NCI-H2171 (cell line): ENCODE results near the gene DMD.

Source experiments
- DNase-seq: peaks from one replicate; lab custom pipeline; 2025; lab: John Stamatoyannopoulos, UW

The DMD gene

DNA sequence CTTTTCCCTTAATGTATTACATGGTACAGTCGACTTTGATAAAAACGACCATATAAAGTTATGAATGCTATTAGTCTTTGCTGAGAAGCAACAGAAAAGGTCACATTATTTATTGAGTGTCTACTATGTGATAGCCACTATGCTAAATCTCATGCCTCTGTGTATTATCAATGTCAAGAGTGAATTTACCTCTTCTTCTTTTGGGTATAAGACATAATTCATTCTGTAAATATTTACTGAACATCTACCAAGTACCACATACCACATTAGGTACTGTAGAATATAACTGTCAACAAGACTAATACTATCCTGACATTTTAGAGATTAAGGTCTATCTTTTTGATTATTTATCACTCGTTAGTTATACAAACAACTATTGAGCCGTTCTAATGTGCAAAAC lies 1870.8 kb downstream of the DMD start:
- no peak for DNase-seq

DNA sequence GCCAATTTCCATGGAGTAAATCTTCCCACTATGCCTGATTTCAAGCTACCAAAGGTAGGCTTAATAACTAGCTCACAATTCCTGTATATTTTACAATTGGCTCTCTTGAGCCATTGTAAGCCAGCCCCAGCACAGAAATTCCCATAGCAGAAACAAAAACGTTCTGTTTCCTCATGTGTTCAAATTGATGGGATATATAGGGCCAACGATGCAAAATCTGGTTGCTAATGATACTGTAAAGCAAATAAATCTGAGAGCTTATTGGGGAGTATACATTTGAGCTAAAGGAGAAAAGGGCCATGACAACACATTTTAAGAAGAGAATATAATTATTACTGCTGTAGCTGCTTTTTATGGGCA lies 1872.4 kb downstream of the DMD start:
- no peak for DNase-seq

DNA sequence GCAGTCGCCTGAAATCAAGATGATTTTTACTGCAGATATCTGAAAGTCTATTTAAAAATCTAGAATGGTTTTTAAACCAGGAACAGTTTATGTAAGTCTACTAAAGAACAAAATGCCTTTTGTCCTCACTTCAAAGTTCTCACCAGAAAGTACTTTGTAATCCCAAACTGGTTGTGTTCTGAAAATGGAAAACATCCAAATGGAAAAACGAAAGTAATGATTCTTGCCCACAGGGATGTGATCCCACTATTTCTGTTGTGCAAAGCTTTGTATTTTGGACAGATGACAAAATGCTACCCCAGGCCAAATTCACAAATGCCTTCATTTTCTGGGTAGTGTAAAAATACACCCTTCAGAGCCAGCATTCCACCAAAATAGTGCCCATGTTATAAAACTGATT lies 1874.0 kb downstream of the DMD start:
- no peak for DNase-seq

DNA sequence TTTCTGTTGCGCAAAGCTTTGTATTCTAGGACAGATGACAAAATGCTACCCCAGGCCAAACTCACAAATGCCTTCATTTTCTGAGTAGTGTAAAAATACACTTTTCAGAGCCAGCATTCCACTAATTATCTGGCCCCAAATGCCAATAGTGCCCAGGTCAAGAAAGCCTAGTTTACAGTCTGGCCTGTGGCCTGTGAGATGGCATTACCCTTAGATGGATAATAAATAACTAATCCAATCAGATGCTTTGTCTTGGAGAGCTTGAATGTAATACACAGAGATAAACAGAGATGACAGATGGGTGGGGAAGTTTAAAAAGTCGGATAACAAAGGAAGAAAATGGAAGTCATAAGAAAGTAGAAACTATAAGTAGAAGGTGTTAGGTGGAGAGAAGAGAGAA lies 1874.9 kb downstream of the DMD start:
- no peak for DNase-seq

DNA sequence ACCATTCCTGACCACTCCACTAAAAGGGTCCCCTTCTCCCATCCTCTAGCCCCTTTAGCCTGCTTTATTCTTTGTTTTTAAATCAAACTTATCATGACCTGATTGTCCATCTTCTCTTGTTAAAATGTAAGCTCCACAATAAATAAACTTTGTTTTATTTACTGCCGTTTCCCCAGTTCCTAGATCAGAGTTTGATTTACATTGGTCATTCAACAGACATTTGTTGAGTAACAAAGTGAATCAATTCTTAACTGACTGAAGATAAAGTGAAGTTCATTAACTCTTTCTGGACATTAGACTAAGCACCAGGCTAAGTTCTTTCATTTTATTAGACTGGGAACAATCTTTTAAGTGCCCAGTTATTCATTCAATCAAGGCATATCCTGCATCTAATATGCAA lies 1876.4 kb downstream of the DMD start:
- DNase-seq: no peak

DNA sequence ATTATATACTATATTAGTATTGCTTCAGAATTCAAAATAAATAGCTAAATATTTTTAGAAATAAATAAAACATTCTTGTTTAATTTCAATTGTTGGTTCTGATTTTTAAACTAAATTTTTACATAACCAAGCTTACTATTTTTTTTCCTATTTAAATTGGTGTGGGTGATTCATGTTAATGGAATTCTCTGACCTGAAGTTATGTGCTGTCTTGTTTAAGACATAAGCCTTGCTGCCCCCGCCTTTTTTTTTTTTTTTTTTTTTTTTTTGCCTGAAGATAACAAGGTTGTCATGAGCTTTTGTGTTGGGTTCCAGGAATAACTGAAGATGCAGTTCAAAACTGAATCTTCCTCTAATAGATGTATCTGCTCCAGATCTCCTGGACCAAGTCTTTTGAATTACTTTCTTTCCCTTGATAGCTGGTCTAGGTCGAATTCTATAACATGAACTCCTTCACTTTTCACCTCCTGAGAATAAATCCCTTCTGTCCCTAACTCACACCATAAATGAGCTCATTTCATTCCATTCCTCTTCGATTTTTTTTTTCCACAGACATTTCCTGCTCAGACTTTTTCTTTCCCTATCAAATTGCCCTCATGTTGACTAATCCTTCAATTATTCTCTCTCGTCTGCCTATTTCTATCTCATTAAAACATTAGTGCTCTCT lies 1878.1 kb downstream of the DMD start:
- no peak for DNase-seq

DNA sequence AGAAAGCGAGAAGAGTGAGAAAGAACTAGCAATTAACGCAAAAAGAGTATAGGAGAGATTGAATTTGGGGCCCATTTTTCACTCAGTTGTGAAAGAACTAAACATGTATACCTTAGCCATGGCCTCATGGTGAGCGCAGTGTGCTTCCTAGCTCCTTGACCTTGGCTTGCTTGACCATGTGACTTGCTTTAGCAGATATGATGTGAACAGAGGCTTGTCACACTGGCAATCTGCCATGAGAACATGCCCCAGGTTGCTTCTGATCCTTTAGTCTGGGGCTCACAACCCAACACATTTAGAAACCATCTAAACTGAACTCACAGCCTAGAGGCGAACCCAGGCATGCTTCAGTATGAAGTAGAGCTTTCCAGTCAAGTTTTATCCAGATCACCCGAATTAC lies 1879.4 kb downstream of the DMD start:
- DNase-seq: no peak

DNA sequence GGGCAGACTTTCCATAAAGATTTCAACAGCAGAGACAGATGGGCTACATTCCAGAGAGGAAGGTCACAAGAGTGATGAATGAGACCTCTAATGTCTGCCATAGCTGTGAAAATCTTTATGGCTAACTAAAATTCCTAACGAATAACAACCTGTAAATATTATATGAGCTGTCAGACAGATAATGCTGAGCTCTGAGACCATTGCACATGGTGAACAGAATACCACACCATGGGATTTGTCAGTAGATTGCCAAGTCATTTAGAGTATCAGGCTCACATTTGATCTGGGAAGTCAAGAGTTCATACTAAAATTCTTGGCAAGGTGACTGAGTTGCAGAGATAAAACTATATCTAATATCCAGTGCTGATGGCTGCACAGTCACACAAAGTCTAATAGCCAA lies 1880.3 kb downstream of the DMD start:
- no peak for DNase-seq

DNA sequence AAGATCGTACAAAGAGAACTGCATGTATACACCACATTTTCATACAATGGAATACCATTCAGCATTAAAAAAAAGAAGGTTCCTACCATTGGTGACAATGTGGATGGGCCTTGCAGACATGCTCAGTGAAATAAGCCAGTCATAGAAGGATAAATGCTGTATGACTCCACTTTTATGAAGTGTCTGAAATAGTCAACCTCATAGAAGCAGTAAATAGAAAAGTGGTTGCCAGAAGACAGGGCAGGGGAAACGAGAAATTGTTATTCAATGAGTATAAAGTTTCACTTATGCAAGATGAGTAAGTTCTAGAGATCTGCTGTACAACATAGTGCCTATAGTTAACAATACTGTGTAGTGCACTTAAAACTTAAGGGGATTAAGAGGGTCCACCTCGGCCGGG lies 1882.1 kb downstream of the DMD start:
- DNase-seq: no peak

DNA sequence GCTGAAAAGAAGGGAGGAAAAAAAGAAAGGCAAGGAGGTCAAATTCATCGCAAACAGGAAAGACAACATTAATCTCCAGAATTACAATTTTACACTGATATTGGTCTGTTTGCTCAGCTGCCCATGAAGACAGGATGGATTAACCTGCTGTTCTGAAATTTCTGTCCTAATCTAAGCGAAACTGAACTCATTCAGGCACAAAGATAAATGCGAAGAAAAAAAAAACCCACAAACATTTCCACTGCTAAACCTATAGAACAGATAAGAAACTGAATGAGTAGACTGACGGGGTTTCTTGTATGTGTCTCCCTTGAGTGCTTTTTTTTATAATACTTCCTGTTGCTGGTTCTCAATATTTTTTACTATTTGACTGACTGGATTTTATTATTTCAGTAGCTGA lies 1887.7 kb downstream of the DMD start:
- no peak for DNase-seq

DNA sequence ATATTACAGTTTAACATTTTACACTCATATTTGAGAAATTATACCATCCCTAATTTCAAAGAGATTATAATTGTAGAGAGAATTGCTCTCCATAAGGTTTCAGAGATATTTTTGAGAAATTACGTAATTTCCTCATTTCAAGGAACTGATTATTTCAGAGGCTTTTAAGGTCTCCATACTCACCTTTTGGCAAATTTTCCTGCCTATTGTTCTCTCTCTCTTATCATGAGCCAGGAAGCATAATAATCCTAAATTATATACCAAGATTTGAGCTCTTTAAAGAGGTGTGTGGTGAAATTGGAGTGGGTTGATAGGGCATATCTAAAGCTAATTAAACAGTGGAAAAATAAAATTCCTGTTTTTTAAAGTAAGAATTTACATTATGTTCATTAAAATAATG lies 1890.6 kb downstream of the DMD start:
- no peak for DNase-seq

DNA sequence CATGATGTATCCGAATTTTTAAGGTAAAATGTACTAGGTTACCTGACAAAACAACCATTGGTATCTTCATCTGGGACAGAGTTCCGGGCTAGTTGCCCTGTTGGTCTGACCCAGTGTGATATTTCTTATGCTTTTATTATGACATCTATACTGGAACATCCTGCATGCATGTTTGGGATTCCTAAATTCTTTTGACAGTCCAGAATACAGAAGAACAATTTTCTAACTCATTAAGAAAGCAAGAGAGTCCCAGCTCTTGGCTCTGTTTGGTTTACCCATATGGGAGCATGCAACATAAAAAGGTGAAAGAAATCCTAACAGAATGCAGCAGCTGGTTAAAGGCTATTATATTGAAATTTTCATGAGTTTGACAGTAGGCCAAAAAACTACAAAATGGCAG lies 1891.8 kb downstream of the DMD start:
- no peak for DNase-seq

DNA sequence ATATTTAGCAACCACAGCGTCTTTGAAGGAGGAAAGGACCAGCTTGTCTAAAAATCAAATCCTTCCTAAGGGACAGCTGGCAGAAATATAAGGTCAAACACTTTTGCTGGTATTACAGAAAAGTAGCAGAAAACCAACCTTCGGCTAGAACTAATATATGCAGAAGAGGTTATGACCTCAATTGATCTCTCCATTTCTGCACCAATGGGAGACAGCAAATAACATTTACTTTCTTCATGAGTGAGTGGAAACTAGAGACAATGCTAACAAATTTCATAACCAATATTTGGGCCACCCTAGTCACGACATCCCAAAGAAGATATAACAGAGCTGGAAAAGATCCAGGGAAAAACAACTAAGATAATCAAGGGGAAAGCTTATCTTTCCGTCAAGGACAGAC lies 1892.5 kb downstream of the DMD start:
- no peak for DNase-seq

DNA sequence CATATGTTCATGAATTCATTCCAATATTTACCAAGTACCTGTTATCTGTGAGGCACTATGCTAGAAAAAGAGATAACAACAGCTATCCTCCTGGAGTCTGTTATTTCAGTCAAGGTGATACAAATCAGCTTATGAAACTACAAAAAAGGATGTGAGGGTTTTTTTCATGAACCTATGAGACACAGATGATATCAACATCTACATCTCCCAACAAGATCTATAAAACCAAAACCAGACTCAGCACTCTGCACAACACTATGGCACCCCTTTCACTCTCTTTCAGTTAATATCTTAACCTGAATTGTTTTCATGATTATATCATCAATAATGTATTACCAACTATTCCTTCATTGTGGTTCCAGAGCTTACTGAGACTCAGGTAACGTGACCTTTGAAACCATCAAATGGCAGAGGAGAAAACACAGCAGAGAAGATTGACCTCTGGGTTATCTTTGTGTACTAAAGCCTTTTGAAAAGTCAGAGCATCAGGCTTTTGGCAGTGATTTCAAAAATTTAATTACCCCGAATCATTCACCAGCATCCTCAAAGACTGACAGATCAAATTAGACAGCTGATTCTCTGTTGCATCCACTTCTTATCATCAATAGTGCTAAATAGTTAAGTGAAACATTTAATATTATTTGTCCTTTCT lies 1894.9 kb downstream of the DMD start:
- no peak for DNase-seq

DNA sequence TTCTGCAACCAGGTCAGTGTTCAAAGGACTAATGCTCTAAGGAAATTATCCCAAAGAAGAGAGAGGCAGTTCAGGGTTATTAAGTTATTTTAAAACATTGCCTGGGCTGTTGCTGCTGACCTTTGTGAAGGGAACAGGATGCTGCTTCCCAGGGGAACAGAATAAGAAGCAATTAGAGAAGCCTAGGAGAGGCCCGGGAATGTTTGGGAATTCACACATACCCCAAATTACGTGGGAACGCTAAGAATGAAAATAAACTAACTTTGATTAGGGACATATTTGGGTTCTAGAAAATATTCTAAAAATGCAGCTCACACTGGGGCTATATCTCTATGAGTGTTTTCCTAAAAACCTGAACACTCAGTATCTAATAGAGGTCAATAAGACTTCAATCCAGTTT lies 1896.4 kb downstream of the DMD start:
- DNase-seq: no peak

DNA sequence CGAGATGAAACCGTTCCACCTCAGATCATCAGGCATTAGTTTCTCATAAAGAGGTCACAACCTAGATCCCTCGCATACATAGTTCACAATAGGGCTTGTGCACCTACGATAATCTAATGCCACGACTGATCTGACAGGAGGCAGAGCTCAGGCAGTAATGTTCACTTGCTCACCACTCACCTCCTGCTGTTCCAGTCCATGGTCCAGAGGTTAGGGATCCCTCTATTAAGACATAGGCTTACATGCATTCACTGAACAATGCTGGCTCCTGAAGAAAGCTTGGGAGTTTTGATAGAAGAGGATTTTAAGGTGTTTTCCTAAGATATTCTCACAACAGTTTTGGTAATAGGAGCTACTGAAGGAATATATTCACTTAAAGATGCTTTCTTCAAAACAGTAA lies 1903.4 kb downstream of the DMD start:
- no peak for DNase-seq

DNA sequence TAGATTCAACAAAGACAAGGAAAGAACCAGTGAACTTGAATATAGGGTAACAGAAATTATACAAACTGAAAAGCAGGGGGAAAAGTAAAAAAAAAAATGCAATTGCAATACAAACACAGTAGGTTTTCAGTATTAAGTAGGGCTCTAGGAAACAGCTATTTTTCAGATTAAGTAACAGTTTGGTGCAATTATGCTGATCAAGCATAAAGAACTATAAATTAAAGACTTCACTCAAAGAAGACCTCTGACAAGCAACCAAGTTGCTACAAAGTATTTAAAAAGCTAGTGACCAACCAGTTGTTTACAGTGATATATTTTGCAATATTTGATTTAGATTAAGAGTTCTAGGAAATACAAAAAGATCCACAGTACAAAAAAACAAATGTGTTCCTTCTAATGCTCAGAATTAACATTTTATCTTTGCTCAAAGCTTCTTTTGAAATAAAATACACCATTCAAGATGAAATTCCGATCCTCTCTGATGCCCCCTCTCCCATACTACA lies 1908.7 kb downstream of the DMD start:
- no peak for DNase-seq

DNA sequence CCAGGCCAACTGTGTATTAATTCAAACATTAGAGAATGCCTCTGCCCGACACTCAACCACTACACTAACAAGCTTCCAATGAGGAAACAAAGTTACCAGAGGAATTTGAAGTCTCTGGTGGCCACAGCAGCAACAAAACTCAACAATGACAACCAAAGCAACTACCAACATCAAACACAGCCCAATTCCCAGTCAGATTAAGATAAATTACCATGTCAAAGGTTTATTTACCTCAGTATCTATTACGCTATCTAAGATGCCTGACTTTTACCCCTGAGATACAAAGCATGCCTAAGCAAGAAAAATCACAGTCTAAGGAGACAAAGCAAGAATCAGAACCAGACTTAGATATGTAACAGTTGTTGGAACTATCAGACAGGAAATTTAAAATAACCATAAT lies 1909.4 kb downstream of the DMD start:
- no peak for DNase-seq

DNA sequence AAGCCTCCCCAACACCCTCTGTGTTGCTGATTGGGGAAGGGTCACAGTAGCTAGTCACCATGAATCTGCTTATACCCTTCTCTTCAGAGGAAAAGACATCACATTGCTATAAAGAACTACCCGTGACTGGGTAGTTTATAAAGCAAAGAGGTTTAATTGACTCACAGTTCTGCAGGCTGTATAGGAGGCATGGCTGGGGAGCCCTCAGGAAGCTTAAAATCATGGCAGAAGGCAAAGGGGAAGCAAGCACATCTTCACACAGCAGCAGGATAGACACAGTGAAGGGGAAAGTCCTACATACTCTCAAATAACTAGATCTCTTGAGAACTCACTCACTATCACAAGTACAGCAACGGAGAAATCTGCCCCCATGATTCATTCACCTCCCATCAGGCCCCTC lies 1910.1 kb downstream of the DMD start:
- DNase-seq: no peak

DNA sequence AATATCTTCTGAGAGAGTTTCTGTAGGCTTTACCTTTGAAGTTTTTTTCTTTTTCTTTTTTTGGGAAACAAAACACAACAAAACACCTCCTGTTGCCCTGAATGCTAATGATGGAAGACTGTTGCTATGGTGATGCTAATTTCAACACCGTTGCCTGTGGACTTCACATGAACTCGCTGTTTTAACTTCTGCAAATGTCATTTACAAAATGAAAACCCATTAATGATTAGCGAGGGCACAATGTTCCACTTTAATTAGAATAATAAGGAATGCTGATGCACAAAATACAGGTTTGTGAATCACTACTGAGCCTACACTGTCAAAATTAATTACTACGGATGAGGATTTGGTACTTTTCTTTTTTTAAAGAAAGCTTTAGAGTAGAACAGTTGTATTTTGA lies 1912.4 kb downstream of the DMD start:
- no peak for DNase-seq

DNA sequence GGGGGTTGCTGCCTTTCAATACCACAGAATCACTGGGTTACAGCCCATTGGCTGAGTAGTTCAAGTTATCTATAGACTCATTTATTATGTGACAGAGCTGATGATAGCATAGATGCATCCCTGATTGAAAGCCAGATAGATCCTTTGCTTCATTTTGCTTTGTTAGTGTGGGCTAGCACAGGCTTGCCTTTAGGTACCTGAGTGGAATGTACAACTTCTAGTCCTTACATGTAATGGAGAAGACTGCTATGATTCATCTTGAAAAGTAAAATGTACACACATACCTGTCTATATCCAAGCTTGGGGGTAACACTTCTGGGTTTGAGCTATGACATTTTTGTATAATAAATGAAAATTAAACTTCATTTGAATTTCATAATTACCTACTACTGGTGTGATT lies 1913.5 kb downstream of the DMD start:
- DNase-seq: no peak

DNA sequence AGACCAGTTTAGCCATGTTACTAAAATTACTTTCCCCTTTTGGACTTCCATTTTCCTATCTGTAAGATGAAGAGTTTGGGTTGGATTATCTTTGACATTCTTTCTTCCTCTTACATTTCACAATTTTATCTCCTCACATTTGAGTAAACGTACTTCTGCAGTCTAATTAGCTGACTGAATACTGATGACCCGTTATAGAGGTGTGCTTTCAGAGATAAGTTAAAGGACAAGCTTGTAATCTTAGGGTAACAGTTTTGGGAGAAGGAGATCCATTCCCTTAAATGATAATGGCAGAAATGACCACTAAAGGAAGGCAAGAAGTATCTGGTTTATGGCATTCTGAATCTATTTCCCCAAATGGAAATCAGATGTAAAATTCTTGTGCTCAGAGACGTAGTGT lies 1916.9 kb downstream of the DMD start:
- DNase-seq: no peak

DNA sequence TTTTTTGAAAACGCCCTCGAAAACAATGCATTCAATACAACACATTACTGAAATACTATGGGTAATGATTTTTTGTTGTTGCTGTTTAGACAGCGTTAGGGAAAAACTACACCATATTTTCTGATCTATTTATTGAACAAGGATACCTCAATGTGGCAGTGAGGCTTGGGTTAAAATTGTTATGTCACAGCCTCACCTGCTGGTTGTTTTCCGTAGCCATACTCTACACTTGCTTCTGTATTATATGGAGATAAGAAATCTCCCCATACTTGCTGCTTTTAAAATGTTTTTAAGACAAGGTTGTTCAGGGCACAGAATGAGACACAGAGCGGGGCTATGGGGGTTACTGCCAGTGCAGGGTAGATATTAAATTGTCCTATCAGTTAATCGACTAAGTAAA lies 1917.9 kb downstream of the DMD start:
- DNase-seq: no peak

DNA sequence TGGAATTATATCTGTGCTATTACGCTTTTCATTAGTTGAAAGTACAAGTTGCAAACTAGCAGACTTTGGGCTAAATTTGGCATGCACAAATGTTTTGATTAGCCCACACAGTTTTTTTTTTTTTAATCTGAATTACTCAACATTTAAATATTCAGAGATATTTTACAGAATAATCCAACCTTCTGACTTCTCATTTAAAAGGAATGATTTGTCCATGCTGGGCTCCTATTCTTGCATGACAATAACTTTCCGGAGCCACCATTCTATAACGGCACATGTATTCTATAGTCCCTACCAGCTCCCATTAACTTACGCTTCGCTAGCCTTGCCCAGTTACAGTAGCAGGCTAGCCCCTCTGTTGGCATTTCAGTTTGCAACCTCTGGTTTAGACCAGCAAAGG lies 1920.2 kb downstream of the DMD start:
- DNase-seq: no peak
